Activated CD4-positive, alpha-beta T cell treated with anti-CD3 and anti-CD28 coated beads, Interleukin-2, amount 50 U/mL, for 16 hours (primary cell): ENCODE results near the gene MPHOSPH9.
A peak's percentile ranks its signal among the peaks of the same experiment; 100 is the strongest.
"Not testable (repeated sequence)": the region's sequence is repeated elsewhere in the genome, so short reads cannot be mapped to it uniquely, and the experiment has no call there.

Experiments used
- DNase-seq: peaks from one replicate; pipeline ENCODE4 v3.0.0-alpha.2; 2020

MPHOSPH9 gene

DNA sequence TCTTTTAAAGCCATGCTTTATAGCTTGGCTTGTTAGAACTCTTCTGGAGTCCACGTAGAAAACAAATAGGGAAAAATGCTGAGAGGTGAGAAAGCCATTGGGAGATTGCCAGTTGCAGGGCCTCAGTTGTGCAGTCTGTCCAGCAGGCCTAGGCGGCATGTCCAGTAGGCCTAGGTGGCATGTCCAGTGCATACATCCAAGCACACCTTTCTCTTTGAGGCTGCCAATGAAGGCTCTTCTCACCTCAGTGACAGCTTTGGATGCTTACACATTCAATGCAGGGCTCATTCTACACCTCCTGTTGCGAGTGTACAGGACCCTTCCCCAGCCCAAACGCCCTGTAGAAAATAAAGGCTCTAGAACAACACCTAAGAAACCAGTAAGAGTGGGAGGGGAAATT lies 25.7 kb upstream of the MPHOSPH9 start:
- DNase-seq: no peak

- DNase-seq: no peak
Observed at GRCh38 chr12:123254853-123255446, 22.0 kb upstream of the MPHOSPH9 start.

- DNase-seq: no peak
Observed at GRCh38 chr12:123253641-123254459, 20.9 kb upstream of the MPHOSPH9 start.

GRCh38 chr12:123252365-123252764 lies 19.4 kb upstream of the MPHOSPH9 start:
- DNase-seq: not testable (repeated sequence)

- no peak for DNase-seq
Observed at GRCh38 chr12:123251403-123252076, 18.6 kb upstream of the MPHOSPH9 start.

GRCh38 chr12:123250471-123251383 lies 17.8 kb upstream of the MPHOSPH9 start:
- no peak for DNase-seq

- DNase-seq: not testable (repeated sequence)
Observed at GRCh38 chr12:123248996-123249741, 16.2 kb upstream of the MPHOSPH9 start.

- DNase-seq: not testable (repeated sequence)
Observed at GRCh38 chr12:123248129-123248528, 15.2 kb upstream of the MPHOSPH9 start.

- no peak for DNase-seq
Observed at GRCh38 chr12:123245678-123246077, 12.7 kb upstream of the MPHOSPH9 start.

DNA sequence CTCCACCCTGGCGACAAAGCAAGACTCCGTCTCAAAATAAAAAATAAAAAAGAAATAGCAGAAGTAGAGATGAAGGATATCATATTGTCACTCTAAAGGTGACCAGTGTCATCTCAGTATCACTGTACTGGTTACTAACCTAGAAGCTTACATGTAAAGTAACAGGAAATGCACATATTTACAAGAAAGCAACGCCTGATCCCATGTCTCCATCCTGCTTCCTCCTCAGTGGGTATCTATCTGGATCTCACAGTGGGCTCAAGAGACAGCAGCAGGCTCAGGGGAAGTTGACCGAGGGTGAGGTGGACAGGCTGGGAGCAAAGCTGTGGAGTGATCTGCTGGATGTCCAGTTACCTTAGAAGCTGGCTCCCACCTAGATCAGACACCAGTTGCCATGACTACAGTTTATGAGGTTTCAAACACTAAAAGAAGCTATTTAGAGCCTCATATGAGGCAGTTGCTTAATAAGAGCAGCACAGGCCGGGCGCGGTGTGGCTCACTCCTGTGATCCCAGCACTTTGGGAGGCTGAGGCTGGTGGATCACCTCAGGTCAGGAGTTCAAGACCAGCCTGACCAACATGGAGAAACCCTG lies 10.8 kb upstream of the MPHOSPH9 start:
- DNase-seq: no peak

GRCh38 chr12:123242116-123242904 lies 9.4 kb upstream of the MPHOSPH9 start:
- DNase-seq: no peak

GRCh38 chr12:123238961-123239360 lies 6.0 kb upstream of the MPHOSPH9 start:
- DNase-seq: no peak

DNA sequence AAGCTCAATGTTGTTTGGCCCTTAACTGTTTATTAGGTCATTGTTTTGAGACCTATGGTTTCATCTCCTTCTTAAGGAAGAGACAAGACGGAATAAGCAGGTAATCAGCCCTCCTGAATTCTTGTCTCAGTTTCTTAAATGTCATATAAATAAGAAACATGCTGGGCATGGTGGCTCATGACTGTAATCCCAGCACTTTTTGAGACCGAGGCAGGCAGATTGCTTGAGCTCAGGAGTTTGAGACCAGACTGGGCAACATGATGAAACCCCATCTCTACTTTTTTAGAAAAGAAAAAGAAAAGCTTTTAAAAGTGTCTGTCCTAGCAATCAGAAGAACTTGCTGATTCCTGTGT lies 5.4 kb upstream of the MPHOSPH9 start:
- no peak for DNase-seq

DNA sequence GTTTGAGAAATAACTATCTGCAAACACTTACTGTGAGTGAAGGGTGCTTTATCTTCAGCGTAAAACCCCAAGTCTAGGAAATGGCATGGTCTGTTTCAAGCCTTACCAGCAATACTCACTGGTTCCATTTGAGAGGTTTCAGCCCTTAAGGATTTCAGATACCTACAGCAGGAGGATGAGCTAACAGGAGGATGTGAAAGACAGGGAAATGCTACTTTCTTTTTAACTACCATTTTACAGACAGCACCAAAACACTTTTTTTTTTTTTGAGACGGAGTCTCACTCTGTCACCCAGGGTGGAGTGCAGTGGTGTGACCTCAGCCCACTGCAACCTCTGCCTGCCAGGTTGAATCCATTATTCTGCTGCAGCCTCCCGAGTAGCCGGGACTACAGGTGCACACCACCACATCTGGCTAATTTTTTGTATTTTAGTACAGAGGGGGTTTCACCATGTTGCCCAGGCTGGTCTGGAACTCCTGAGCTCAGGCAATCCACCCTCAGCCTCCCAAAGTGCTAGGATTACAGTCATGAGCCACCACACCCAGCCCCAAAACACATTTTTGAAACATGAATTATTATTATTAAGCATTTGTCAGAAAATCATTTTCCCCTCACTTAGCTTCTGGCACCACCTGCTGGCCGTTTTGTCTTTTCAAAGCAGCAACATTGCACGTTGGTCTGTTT lies 4.8 kb upstream of the MPHOSPH9 start:
- peak; percentile 71 for DNase-seq

GRCh38 chr12:123233505-123234308 lies 766 bp upstream of the MPHOSPH9 start:
- DNase-seq: no peak

- DNase-seq: no peak
Observed at GRCh38 chr12:123232472-123232806, 502 bp downstream of the MPHOSPH9 start.

DNA sequence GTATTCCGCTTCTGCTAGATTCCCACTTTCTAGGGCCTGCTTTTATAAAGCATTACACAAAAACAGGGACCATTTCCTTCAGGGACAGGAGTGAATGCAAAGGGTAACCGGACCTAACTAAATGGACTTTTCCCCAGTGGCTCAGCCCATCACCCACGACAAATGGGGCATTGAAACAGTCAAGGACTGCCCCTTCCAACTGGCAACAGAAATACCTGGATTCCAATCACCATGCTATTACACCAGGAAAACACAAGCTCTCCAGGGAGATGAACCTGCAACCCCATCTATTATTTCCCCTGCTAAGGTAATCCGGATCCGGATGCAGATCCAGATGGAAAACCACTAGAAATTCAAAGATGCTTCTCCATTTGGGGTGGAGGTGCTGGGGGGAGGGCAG lies 1.0 kb downstream of the MPHOSPH9 start:
- no peak for DNase-seq

- no peak for DNase-seq
Observed at GRCh38 chr12:123229051-123229450, 3.9 kb downstream of the MPHOSPH9 start.

GRCh38 chr12:123227581-123228258 lies 5.2 kb downstream of the MPHOSPH9 start:
- DNase-seq: no peak
